ENCODE measurements around the gene PILRA. TPM values are rescaled to one million over a fixed set of nuclear protein-coding genes. Genes with fewer than 3 reads are reported as not detected.

PILRA gene
- total and polyA plus RNA-seq, 2 of the 8 experiments (the other 6 are each of a cell fraction or from before 2014, with no cell fraction given), result 7.6 to 10.6 TPM

DNA sequence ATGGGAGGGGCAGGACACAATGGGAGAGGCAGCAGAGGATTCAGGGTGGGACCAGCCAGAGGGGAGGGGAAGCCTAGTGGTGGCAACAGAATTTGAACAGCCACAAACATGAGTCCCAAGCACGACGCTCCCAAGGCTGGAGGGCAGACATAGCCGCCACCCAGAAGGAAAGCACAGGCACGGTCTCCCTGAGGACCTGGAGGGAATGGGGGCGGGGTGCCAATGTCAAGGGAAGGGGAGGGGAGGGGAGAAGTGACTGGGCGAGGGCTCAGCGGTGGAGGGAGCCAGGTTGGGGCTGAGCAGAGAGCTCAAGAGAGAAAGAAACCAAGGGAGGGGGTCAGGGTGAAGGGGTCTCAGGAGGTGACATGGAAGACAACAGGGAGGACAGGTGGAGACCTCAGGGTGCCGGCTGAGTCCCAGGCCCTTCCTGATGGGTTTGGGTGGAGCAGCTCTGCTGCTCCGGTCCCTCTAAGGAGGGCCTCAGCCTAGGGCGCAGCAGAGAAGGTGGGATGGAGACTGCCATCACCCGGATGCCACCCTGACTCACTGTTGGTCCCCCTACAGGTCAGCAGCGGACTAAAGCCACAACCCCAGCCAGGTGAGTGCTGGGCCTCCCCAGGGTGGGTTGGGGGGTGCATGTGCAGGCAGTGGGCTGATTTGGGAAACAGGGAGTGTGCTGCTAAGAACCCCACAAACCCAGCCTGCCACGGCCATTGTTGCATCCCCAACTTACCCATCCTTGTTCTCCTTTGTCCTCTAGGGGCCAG, 24.2 kb downstream of the PILRA start:
- H2AK5ac ChIP-seq (ENCODE audit: low read depth, low read length), result no peak overlapping the region
- peak overlapping the region; percentile 79 for H2AFZ ChIP-seq (ENCODE audit: low read length)
- H4K20me1 ChIP-seq (replicated peaks in 1 of 2; ENCODE audit: control insufficient read depth in 1 of 2, insufficient read depth in 2 of 2, low read length in 2 of 2), result no peaks in the 10 kb centered on the region
- WGBS, 2 experiments (ENCODE audit: extremely low coverage in 1 of 2, insufficient coverage in 1 of 2, insufficient read length in 1 of 2, insufficient replicate concordance in 2 of 2, low coverage in 1 of 2, low lambda C conversion rate in 2 of 2, missing lambda C conversion rate in 1 of 2), result 86% methylated on average over 7 of the region's 13 CpGs; no CpG with 5 or more reads in 1 of the 2 experiments
- no peak overlapping the region for H3K4me3 ChIP-seq (ENCODE audit: extremely low read depth in 1 of 4, insufficient read depth in 2 of 4, low read depth in 3 of 4, low read length in 4 of 4)
- ChIA-PET CTCF (ENCODE audit: partially characterized antibody) (interaction anchor here (0.6 to 4.6 kb wide), 10 partner anchors 10 to 284 kb away, joined by 3 to 41 read pairs (median 4); no protein-coding TSS in a partner anchor), POLR2A (ENCODE audit: partially characterized antibody) (interaction anchor here (0.8 to 2.9 kb wide), 5 partner anchors 17 to 31 kb away, joined by 3 to 13 read pairs (median 5); partner anchors contain the start of gene ZCWPW1)
- no peaks in the 10 kb centered on the region for H3K23me2 ChIP-seq (ENCODE audit: low read depth, low read length)
- FAIRE-seq (no peak), DNase-seq (ENCODE audit: low read depth in 1 of 2, low spot score in 2 of 2) (peak in 1 of 2 experiments; percentile 56)
- no peak overlapping the region for H4K8ac ChIP-seq (ENCODE audit: extremely low read depth, insufficient read depth, low read length)
- H2BK12ac ChIP-seq (ENCODE audit: low read depth, low read length), result no peak overlapping the region
- H2BK5ac ChIP-seq (ENCODE audit: low read depth, low read length), result no peak overlapping the region
- H3K4me2 ChIP-seq (ENCODE audit: insufficient read depth in 1 of 2, low read depth in 2 of 2, low read length in 2 of 2), result no peak overlapping the region
- no peaks in the 10 kb centered on the region for H3K79me2 ChIP-seq (ENCODE audit: control insufficient read depth in 1 of 2, insufficient read depth in 2 of 2, low read length in 2 of 2)
- H3K79me1 ChIP-seq (ENCODE audit: low read depth, low read length), result no peaks in the 10 kb centered on the region
- no peak overlapping the region for H3K27ac ChIP-seq (ENCODE audit: low read depth, low read length)
- no peaks in the 10 kb centered on the region for H3K36me3 ChIP-seq (ENCODE audit: control insufficient read depth in 2 of 4, insufficient read depth in 4 of 4, low read length in 3 of 4)
- H2BK20ac ChIP-seq (ENCODE audit: low read length), result peak overlapping the region; percentile 80; the same call in 1 of the 2 replicates
- no peak overlapping the region for H2BK120ac ChIP-seq (replicated peaks; ENCODE audit: low read depth, low read length)
- no peak overlapping the region for H3K9ac ChIP-seq (replicated peaks in 1 of 4; ENCODE audit: extremely low read depth in 1 of 4, low read depth in 3 of 4, low read length in 3 of 4)
- peaks cover 0 to 2% (median 0%) of the 10 kb centered on the region in 4 experiments; a peak in 1 of 7 replicates for H3K27me3 ChIP-seq (replicated peaks in 1 of 4; ENCODE audit: control insufficient read depth in 3 of 4, extremely low read depth in 1 of 4, insufficient read depth in 3 of 4, low read length in 3 of 4)
- no peak overlapping the region for H4K91ac ChIP-seq (replicated peaks; ENCODE audit: insufficient read length, low read length)
- H3K4me1 ChIP-seq (replicated peaks in 1 of 4; ENCODE audit: control insufficient read depth in 3 of 4, insufficient read depth in 4 of 4, low read length in 3 of 4), result peaks cover 0 to 10% (median 5%) of the 10 kb centered on the region in 4 experiments; a peak in 6 of 7 replicates
- no peak overlapping the region for H3K18ac ChIP-seq (ENCODE audit: extremely low read depth, low read length)
- H3K23ac ChIP-seq (ENCODE audit: insufficient read length), result no peak overlapping the region
- peak overlapping the region; percentile 29; the same call in 1 of the 2 replicates for H2BK15ac ChIP-seq (ENCODE audit: low read length)
- H3K14ac ChIP-seq (ENCODE audit: insufficient read length), result no peak overlapping the region
- no peak overlapping the region for H3K4ac ChIP-seq (replicated peaks; ENCODE audit: insufficient read length, low read depth, low read length)
- no peak overlapping the region for H3K56ac ChIP-seq (replicated peaks; ENCODE audit: insufficient read length, low read depth, low read length)
- H3K9me3 ChIP-seq (ENCODE audit: insufficient read depth in 2 of 2, low read depth in 1 of 2, low read length in 1 of 2), result no peaks in the 10 kb centered on the region
- no peak overlapping the region for H4K5ac ChIP-seq (ENCODE audit: insufficient read length, low read depth, low read length)
- TF ChIP-seq JUN (IDR thresholded peaks at IDR 0.05; ENCODE audit: low read depth, low read length) (no peak), CTBP2 (IDR thresholded peaks at IDR 0.05; ENCODE audit: borderline replicate concordance, insufficient read depth, insufficient read length, low read length) (no peak), RAD21 (IDR thresholded peaks at IDR 0.05 in 1 of 2, conservative IDR thresholded peaks at IDR 0.05 in 1 of 2; ENCODE audit: low read depth in 2 of 2, low read length in 2 of 2) (peak in 1 of 2 experiments; percentile 3; a peak in 1 of 4 replicates), CHD2 (IDR thresholded peaks at IDR 0.05; ENCODE audit: low read length) (no peak), TEAD4 (IDR thresholded peaks at IDR 0.05; ENCODE audit: low read depth, low read length) (no peak), FOSL1 (IDR thresholded peaks at IDR 0.05; ENCODE audit: insufficient read depth, low read depth, low read length) (no peak)
- TF ChIP-seq, protein P1, sequence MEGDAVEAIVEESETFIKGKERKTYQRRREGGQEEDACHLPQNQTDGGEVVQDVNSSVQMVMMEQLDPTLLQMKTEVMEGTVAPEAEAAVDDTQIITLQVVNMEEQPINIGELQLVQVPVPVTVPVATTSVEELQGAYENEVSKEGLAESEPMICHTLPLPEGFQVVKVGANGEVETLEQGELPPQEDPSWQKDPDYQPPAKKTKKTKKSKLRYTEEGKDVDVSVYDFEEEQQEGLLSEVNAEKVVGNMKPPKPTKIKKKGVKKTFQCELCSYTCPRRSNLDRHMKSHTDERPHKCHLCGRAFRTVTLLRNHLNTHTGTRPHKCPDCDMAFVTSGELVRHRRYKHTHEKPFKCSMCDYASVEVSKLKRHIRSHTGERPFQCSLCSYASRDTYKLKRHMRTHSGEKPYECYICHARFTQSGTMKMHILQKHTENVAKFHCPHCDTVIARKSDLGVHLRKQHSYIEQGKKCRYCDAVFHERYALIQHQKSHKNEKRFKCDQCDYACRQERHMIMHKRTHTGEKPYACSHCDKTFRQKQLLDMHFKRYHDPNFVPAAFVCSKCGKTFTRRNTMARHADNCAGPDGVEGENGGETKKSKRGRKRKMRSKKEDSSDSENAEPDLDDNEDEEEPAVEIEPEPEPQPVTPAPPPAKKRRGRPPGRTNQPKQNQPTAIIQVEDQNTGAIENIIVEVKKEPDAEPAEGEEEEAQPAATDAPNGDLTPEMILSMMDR (IDR thresholded peaks at IDR 0.05; ENCODE audit: control extremely low read depth in 1 of 3, insufficient read depth in 1 of 3, low read depth in 1 of 3, low read length in 3 of 3), result peak; percentile 7 to 44 (median 20); a peak in 2 of 4 replicates
